NCI-H82 (cell line): ENCODE data around the gene RIPPLY2.

Experiments used
- DNase-seq: peaks from one replicate; lab custom pipeline; 2025; lab: John Stamatoyannopoulos, UW

The RIPPLY2 gene

DNA sequence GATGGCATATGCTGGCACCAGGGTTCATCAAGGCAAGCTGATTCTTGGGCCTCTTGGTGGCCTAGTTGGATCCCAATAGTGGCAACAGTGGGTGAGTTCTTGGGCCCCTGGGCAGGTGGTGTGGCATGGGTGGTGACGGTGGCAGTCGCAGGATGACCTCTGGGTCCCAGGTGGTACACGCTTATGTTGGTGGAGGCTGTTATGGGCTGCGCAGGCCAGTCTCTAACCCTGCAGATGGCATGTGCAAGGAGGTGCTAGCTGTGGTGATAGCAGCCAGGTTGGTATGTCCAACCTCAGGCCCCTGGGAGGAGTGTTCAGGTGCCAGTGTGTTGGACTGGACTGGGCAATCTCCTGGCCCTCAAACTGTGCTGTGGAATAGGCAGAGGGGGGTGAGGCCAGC is 52.5 kb downstream of the RIPPLY2 start:
- DNase-seq, result no peak
